Endothelial cell of umbilical vein (primary cell): ENCODE results near the gene ALOX5. TPM values are rescaled to one million over a fixed set of nuclear protein-coding genes. Genes with fewer than 3 reads are reported as not detected.
A peak's percentile ranks its signal among the peaks of the same experiment; 100 is the strongest.

ENCODE experiments used
- BruUV-seq: library from RNA; stranded (reverse); fragments of 400-500 nt; replicated peaks from 2 replicates; lab custom pipeline; 2021; lab: Mats Ljungman, UMichigan
- CTCF ChIA-PET: fragments of 300-600, 350-600 bp; sonication (Branson Sonifier 250); formaldehyde crosslinking; loops from one replicate; lab custom pipeline; 2021; ENCODE audit warnings: antibody characterized with exemption, inconsistent platforms; lab: Charles Lee
- POLR2A ChIA-PET: fragments of 300-600, 350-600 bp; sonication (Branson Sonifier 250); formaldehyde crosslinking; loops from one replicate; lab custom pipeline; 2021; ENCODE audit warnings: antibody characterized with exemption, inconsistent platforms; lab: Charles Lee
- DNase-seq: peaks from one replicate; pipeline ENCODE4 v3.0.0-alpha.2; 2011; ENCODE audit warnings: low read depth, low spot score
- FAIRE-seq: peaks from 2 replicates; lab custom pipeline; 2011; peaks lifted over from hg19 to GRCh38; lab: Jason Lieb, UNC
- H2AFZ ChIP-seq: 2 replicates; pipeline ENCODE4 v1.6.0; 2012; ENCODE audit warnings: low read depth, low read length, control low read depth, inconsistent platforms
- H3K27ac ChIP-seq: 2 replicates; pipeline ENCODE4 v1.5.1; 2011; ENCODE audit warnings: low read depth, mild to moderate bottlenecking, control low read depth, low read length, moderate library complexity; ENCODE audit not compliant: insufficient read depth
- H3K27me3 ChIP-seq, 2 experiments: 2 replicates each; pipeline versions ENCODE4 v1.6.0 to v1.6.1; 2011; ENCODE audit warnings: low read length in 2 of 2, mixed read lengths in 1 of 2; ENCODE audit not compliant: control insufficient read depth in 2 of 2, insufficient read depth in 2 of 2
- H3K36me3 ChIP-seq, 2 experiments: 2 replicates in 1 of 2; 3 replicates in 1 of 2; pipeline ENCODE4 v1.5.1; 2011; ENCODE audit warnings: low read length in 2 of 2, mild to moderate bottlenecking in 1 of 2, moderate library complexity in 1 of 2; ENCODE audit not compliant: control insufficient read depth in 2 of 2, insufficient read depth in 2 of 2; ENCODE audit errors: extremely low read depth in 1 of 2
- H3K4me1 ChIP-seq: 3 replicates; pipeline ENCODE4 v1.5.1; 2011; ENCODE audit warnings: mild to moderate bottlenecking, low read length; ENCODE audit not compliant: control insufficient read depth, insufficient read depth; ENCODE audit errors: extremely low read depth
- H3K4me2 ChIP-seq: 2 replicates; pipeline ENCODE4 v1.6.1; 2011; ENCODE audit warnings: low read length, control low read depth, mixed read lengths; ENCODE audit not compliant: insufficient read depth
- H3K4me3 ChIP-seq, 3 experiments: fragments of 200-600 bp in 1 of 3; sonication (generic), shearing (Covaris generic) in 1 of 3; replicated peaks in 1 of 3; 2 replicates each; pipeline ENCODE4 v1.5.1; 2011 to 2016; ENCODE audit warnings: control low read depth in 3 of 3, low read length in 3 of 3, mild to moderate bottlenecking in 2 of 3, inconsistent platforms in 1 of 3, low read depth in 1 of 3, moderate library complexity in 1 of 3; ENCODE audit not compliant: insufficient read depth in 1 of 3
- H3K79me2 ChIP-seq: 2 replicates; pipeline ENCODE4 v1.6.0; 2012; ENCODE audit warnings: low read length, inconsistent platforms; ENCODE audit not compliant: control insufficient read depth, insufficient read depth
- H3K9ac ChIP-seq: replicated peaks from 2 replicates; pipeline ENCODE3; 2011; ENCODE audit warnings: low read length, control low read depth; ENCODE audit not compliant: insufficient read depth; ENCODE audit errors: extremely low read depth
- H3K9me1 ChIP-seq: replicated peaks from 3 replicates; pipeline ENCODE4 v1.6.0; 2011; ENCODE audit warnings: mild to moderate bottlenecking, low read length; ENCODE audit not compliant: control insufficient read depth, insufficient read depth; ENCODE audit errors: extremely low read depth
- H3K9me3 ChIP-seq: replicated peaks from 2 replicates; pipeline ENCODE4 v1.5.1; 2012; ENCODE audit warnings: low read length, inconsistent platforms; ENCODE audit not compliant: control insufficient read depth, insufficient read depth
- H4K20me1 ChIP-seq: replicated peaks from 2 replicates; pipeline ENCODE3; 2011; ENCODE audit warnings: mild to moderate bottlenecking, low read length; ENCODE audit not compliant: control insufficient read depth, insufficient read depth; ENCODE audit errors: extremely low read depth
- CTCF ChIP-seq, 2 donors: IDR thresholded peaks; 1 replicate in 1 of 2; 2 replicates in 1 of 2; pipeline ENCODE4 v1.5.1; 2011; ENCODE audit warnings: low read length in 2 of 2, mild to moderate bottlenecking in 2 of 2, moderate library complexity in 2 of 2, control low read depth in 1 of 2, inconsistent platforms in 1 of 2, low read depth in 1 of 2; ENCODE audit not compliant: insufficient read depth in 1 of 2; ENCODE audit errors: extremely low read depth in 1 of 2
- EZH2 ChIP-seq: IDR thresholded peaks from 2 replicates; pipeline ENCODE4 v1.6.1; 2012; ENCODE audit warnings: borderline replicate concordance, low read depth, mild to moderate bottlenecking, moderate library complexity, low read length, inconsistent platforms; ENCODE audit not compliant: severe bottlenecking
- FOS ChIP-seq: IDR thresholded peaks from 2 replicates; pipeline ENCODE4 v1.6.1; 2011; ENCODE audit warnings: mild to moderate bottlenecking, low read length, moderate library complexity, borderline replicate concordance; ENCODE audit not compliant: insufficient read depth
- GATA2 ChIP-seq: IDR thresholded peaks from 2 replicates; pipeline ENCODE4 v1.7.0; 2011; ENCODE audit warnings: low read depth, mild to moderate bottlenecking, moderate library complexity, mixed read lengths, low read length; ENCODE audit not compliant: insufficient read length, insufficient read depth
- JUN ChIP-seq: IDR thresholded peaks from 2 replicates; pipeline ENCODE4 v1.6.1; 2011; ENCODE audit warnings: borderline replicate concordance, low read depth; ENCODE audit not compliant: insufficient read length, insufficient read depth
- MAX ChIP-seq: IDR thresholded peaks from 2 replicates; pipeline ENCODE4 v1.6.1; 2011; ENCODE audit not compliant: insufficient read depth, insufficient read length
- MYC ChIP-seq: IDR thresholded peaks from one replicate; pipeline ENCODE4 v1.6.1; 2011; ENCODE audit warnings: mild to moderate bottlenecking, low read depth, low read length
- POLR2A ChIP-seq: IDR thresholded peaks from 2 replicates; pipeline ENCODE4 v1.6.1; 2012; ENCODE audit warnings: low read depth, mild to moderate bottlenecking, control low read depth, low read length
- POLR2AphosphoS5 ChIP-seq: IDR thresholded peaks from 2 replicates; pipeline ENCODE4 v1.6.1; 2012; ENCODE audit warnings: low read depth, mild to moderate bottlenecking, control low read depth, low read length, moderate library complexity; ENCODE audit not compliant: insufficient read depth
- dilution Hi-C: fragments of 300-500 bp; cut with MboI; formaldehyde crosslinking; loops from one replicate; pipeline ENCODE4 v1.15.0; 2019; ENCODE audit warnings: low sequenced_read_pairs; ENCODE audit not compliant: extremely low pct_ligation_motif_present
- intact Hi-C: fragments of 100-400 bp; cut with micrococcal nuclease; formaldehyde crosslinking; loops from one replicate; pipeline ENCODE4 v1.10.0; 2022
- polyA plus RNA-seq, 4 experiments: library from polyadenylated mRNA; depleted of rRNA in 3 of 4; stranded (reverse) in 3 of 4; unstranded in 1 of 4; fragments of >200 nt; gene quantifications; 2 replicates each; pipeline versions ENCODE4 v1.2.1 to v1.2.3, GENCODE V29; 2011 to 2012; ENCODE audit warnings: missing spikeins in 1 of 4
- total RNA-seq: library from RNA; stranded (reverse); gene quantifications from 2 replicates; pipeline ENCODE4 v1.2.3, GENCODE V29; 2021

The ALOX5 gene
- total and polyA plus RNA-seq, 2 donors (not counting 3 experiments of a cell fraction or from before 2014, with no cell fraction given) = 0.04 TPM; not detected in 1

- dilution Hi-C loops = no loop called here
- Histone ChIP-seq H3K9me3 (no peaks in the 10 kb centered on the region), H3K4me1 (peaks cover 15% of the 10 kb centered on the region), H3K79me2 (no peaks in the 10 kb centered on the region), H4K20me1 (no peaks in the 10 kb centered on the region), H3K4me2 (peak overlapping the region; percentile 81), H3K4me3 (peak overlapping the region; percentile 47 to 52 (median 52)), H3K36me3 (no peaks in the 10 kb centered on the region), H3K9ac (peak overlapping the region; percentile 48), H3K27ac (no peak overlapping the region), H2AFZ (peak overlapping the region; percentile 95), H3K27me3 (no peaks in the 10 kb centered on the region), H3K9me1 (no peaks in the 10 kb centered on the region)
- ChIA-PET CTCF (interaction anchor here (0.9 to 2.1 kb wide), 3 partner anchors 12 to 170 kb away, joined by 3 to 8 read pairs (median 5); no protein-coding TSS in a partner anchor), POLR2A (no interaction called here)
- no peak for FAIRE-seq
- DNase-seq = no peak
- TF ChIP-seq EZH2 = no peak
- no peak for TF ChIP-seq MAX
- no peak for TF ChIP-seq CTCF (IDR thresholded peaks at IDR 0.05; ENCODE audit: extremely low read depth in 1 of 2, insufficient read depth in 1 of 2, low read depth in 1 of 2, low read length in 2 of 2)
- no peak for TF ChIP-seq POLR2AphosphoS5
- no peak for TF ChIP-seq FOS
- no peak for TF ChIP-seq MYC
- TF ChIP-seq JUN = no peak
- no peak for TF ChIP-seq GATA2
- no peak for TF ChIP-seq POLR2A
- intact Hi-C loops = loop anchor here (5.0 kb wide), 1 partner anchor 617 kb away; no protein-coding TSS in a partner anchor
- BruUV-seq = no TSS peak
These were observed 45.6 kb downstream of the ALOX5 start for GRCh38 chr10:45419676-45420025.
